CD4-positive, alpha-beta T cell treated with Interferon gamma for 1 hour (primary cell): Measurements from ENCODE around the gene NBAS.
"Not testable (repeated sequence)": the region's sequence is repeated elsewhere in the genome, so short reads cannot be mapped to it uniquely, and the experiment has no call there.

Experiments
- DNase-seq: peaks from one replicate; pipeline ENCODE4 v3.0.0-alpha.2; 2020

NBAS gene

GRCh38 chr2:15354596-15355366, 206.4 kb downstream of the NBAS start:
- DNase-seq: no peak

DNA sequence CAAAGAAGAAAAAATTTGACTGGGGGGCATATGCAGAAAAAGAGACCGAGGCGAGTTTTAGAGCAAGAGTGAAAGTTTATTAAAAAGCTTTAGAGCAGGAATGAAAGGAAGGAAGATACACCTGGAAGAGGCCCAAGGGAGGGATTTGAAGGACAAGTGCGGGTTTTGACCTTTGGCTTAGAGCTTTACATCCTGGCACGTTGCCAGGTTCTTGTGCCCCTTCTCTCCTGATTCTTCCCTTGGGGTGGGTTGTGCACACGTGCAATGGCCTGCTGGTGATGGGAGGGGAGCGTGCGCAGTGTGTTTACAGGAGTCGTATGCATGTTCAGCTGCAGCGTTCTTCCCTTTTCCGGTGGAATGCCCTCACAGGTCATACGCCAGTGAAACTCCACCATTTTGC, 208.8 kb downstream of the NBAS start:
- no peak for DNase-seq

- DNase-seq: no peak
Measured at GRCh38 chr2:15348636-15349035, 212.5 kb downstream of the NBAS start.

GRCh38 chr2:15348045-15348444, 213.1 kb downstream of the NBAS start:
- no peak for DNase-seq

DNA sequence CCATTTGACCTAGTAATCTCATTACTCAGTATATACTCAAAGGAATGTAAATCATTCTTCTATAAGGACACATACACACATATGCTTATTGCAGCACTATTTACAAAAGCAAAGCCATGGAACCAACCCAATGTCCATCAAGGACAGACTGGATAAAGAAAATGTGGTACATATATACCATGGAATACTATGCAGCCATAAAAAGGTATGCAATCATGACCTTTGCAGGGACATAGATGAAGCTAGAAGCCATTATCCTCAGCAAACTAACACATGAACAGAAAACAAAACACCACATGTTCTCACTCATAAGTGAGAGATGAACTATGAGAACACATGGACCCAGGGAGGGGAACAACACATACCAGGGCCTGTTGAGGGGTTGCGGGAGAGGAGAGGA, 214.5 kb downstream of the NBAS start:
- no peak for DNase-seq

DNA sequence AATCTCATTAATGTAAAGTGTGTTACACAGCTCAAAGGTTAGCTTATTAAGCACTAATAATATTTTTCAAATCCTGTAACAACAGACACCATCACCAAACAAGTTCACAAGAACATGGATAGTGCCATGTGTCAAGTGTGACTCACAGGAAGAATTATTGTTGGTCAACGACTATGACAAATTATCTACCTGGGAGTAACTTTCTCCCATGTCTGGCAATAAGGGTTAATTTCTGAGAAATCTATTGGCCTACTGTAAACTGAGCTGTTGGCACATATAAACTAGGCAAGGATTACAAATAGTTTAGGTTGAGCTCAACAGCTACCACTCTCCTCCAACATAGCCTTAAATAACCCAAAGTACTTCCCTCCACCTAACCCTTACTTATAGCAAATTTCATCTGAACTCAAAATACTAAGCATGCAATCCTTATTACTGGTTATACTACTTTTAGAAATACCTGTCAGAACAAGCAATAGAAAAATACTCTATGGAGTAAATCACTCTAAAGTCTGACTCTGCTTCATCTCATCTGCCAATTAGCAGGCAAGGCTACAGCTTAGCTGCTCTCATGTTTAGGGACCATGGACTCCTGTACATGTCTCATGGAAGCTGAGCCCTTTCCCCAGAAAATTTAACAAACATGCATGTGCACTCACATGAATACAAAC, 223.0 kb downstream of the NBAS start:
- DNase-seq: no peak

DNA sequence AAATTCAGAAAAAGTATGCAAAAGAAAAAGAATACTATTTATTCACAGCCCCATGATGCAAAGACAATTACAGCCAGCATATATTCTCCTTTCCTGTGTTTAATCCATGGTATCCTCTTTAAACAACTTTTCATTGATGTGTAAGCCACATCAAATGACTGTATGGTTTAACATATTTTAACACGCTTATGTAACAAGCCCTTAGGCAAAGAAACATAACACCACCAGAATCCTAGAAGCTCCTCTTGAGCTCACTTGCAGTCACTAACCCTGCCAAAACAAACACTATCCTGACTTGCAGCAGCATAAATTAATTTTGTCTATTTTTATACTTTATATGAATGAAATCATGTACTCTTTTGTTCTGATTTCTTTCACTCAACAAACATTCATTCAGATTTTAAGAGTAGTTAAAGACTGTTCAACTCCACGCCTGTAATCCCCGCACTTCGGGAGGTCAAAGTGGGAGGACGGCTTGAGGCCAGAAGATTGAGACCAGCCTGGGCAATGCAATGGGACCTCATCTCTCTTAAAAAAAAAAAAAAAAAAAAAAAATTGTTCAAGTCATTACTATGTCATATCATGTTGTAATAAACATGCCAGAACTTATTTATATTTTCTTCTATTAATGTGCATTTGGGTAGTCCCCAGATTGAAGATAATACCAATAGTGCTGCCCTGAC, 226.3 kb downstream of the NBAS start:
- DNase-seq: no peak

- no peak for DNase-seq
Measured at GRCh38 chr2:15331787-15332186, 229.3 kb downstream of the NBAS start.

DNA sequence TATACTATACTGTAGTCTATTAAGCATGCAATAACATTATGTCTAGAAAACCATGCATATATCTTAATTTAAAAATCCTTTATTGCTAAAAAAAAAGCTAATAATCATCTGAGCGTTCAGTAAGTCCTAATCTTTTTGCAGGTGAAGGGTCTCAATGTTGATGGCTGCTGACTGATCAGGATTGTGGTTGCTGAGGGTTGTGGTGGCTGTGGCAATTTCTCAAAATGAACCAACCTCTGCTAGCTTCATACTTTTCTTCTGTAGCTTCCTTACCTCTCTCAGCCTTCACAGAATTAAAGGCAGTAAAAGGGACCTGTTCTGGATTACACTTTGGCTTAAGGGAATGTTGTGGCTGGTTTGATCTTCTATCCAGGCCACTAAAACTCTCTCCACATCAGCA, 235.8 kb downstream of the NBAS start:
- DNase-seq: no peak

GRCh38 chr2:15323227-15323626, 237.9 kb downstream of the NBAS start:
- DNase-seq: no peak

DNA sequence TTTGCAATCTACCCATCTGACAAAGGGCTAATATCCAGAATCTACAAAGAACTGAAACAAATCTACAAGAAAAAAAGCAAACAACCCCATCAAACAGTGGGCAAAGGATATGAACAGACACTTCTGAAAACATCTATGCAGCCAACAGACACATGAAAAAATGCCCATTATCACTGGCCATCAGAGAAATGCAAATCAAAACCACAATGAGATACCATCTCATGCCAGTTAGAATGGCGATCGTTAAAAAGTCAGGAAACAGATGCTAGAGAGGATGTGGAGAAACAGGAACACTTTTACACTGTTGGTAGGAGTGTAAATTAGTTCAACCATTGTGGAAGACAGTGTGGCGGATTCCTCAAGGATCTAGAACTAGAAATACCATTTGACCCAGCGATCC, 239.7 kb downstream of the NBAS start:
- not testable (repeated sequence) for DNase-seq

DNA sequence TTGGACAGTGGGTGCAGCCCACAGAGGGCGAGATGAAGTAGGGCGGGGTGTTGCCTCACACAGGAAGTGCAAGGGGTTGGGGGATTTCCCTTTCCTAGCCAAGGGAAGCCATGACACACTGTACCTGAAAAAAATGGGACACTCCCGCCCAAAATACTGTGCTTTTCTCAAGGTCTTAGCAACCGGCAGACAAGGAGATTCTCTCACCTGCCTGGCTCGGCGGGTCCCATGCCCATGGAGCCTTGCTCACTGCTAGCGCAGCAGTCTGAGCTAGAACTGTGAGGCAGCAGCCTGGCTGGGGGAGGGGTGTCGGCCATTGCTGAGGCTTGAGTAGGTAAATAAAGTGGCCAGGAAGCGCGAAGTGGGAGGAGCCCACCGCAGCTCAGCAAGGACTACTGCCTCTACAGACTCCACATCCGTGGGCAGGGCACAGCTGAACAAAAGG, 244.7 kb downstream of the NBAS start:
- peak; percentile 42 for DNase-seq

GRCh38 chr2:15315411-15315810, 245.7 kb downstream of the NBAS start:
- no peak for DNase-seq

DNA sequence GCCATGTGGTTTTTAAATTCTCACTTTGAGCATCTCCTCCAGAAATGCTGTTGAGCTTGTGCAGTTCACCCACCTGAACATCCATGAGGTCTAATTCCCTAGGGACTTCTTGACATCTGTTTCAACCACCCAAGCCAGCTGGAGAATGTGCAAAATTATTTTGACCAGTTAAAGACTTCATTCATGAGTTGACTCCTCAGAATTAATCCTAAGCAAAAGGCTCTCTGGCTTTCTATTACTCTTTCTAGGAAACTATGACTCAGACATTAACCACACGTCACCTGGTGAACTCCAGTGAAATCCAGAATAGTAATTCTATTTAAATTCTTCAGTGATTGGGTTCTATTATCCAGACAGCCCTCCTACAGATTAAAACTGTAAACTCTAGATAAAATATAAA, 247.5 kb downstream of the NBAS start:
- no peak for DNase-seq

DNA sequence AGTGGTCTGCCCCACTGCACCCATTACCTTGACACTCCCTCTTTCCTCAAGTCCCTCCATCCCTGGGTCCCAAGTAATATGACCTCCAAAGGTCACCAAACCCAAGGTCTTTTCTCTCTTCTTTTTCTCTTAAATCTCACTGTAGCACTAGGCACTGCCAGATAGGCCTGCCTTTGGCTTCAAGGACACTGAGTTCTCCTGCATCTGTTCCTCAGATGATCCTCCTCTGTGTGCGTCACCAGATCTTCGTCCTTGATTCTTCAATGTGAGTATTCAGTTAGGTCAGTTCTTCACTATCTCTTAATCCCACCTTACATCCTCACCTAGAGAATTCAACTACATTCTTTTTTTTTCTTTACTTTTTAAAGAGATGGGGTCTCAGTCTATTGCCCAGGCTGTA, 249.2 kb downstream of the NBAS start:
- DNase-seq: no peak

DNA sequence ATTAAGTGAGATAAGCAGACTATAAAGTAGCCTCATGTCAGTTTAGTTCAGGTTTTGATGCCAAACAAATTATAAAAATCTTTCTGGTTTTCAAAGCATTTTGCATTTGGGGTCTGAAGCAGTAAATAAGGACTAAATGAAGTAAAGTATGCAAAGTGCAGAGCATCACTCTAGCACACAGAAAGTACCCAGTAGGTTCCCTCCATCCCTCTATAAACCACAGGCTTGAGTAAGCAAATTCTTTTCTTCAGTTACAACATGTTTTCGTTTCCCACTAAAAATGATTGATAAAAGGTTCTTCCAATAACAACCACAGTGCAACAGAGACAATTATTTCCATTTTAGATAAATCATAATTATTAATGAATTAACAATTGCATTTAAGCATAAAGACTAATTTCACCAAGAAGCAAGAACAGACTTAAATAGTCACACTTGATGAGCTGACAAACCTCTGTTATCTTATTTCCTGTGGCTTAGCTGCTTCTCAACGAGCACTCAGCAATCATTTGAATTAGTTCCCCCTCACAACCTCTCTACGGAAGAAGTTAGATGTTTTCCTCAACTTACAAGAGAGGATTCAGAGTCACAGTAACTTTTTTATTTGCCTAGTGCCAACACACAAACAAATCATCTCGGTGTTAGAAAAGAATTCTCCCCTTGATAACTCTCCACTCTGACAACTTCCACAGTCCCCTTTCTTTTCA, 249.8 kb downstream of the NBAS start:
- no peak for DNase-seq

DNA sequence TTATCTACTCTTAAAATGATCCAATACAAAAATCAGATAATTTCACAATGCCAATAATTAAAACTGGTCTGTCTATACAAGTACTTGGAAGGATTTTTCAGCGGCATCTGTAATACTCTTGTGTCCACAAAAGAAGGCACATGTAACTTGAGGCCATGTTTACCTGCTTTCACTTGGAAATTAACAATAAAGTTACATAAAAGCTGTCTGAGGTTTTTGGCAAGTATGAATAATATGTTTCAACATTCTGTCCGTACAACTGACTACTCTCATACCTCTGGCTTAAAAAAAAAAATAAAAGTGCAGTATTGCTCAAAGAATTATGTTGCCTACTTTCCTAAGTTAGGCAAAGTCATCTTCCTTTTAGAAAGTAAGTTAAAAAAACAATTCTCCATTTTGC, 253.6 kb downstream of the NBAS start:
- no peak for DNase-seq

DNA sequence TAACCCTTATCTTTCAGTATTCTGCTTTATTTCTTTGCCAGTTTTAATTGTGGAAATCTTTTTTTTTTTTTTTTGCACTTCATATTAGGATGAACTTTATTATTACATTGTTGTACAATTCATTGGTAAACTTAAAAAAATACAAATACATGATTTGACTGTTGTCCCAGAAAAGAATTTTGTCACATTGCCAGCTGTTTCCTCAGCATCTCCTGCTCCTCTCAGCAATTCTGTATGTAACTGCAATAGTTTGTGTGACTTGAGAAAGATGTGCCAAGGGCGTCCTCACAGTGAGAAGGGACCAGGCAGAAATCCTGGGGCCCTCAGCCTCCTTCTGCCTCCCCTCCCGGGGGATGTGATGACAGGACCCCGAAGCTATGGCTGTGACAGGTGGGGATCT, 254.4 kb downstream of the NBAS start:
- no peak for DNase-seq

GRCh38 chr2:15303874-15304273, 257.3 kb downstream of the NBAS start:
- no peak for DNase-seq

GRCh38 chr2:15302154-15302553, 259.0 kb downstream of the NBAS start:
- no peak for DNase-seq

GRCh38 chr2:15300624-15301573, 260.2 kb downstream of the NBAS start:
- DNase-seq: no peak

GRCh38 chr2:15299904-15300520, 261.1 kb downstream of the NBAS start:
- DNase-seq: no peak
